Measurements from ENCODE around the gene OR2V1. TPM values are rescaled to one million over a fixed set of nuclear protein-coding genes. Genes with fewer than 3 reads are reported as not detected.

OR2V1 gene
- total RNA-seq, result not detected in 2 replicates

GRCh38 chr5:181130832-181131496, at the start of gene OR2V1:
OR2V1 (minus strand) TSS chr5:181131169; CDS start chr5:181125304, 5,865 bp downstream.

GRCh38 chr5:181146927-181147636, 16.1 kb upstream of the OR2V1 start, which contains the start of gene OR2V2:
OR2V2 (plus strand) TSS chr5:181147586; CDS start chr5:181154943, 7,357 bp downstream.

Other genes with a start within 250 kb of the OR2V1 start
- not detected in 2 replicates for gene BTNL8, start 232.0 kb downstream of the OR2V1 start, total RNA-seq
- gene BTNL3, start 142.3 kb downstream of the OR2V1 start, total RNA-seq, result not detected in 2 replicates
- not detected in 2 replicates for gene BTNL9, start 90.9 kb downstream of the OR2V1 start, total RNA-seq
- gene OR2V2, start 16.4 kb upstream of the OR2V1 start, total RNA-seq, result not detected in 2 replicates
- gene TRIM7, start 74.0 kb upstream of the OR2V1 start, total RNA-seq, result 1.2 and 3.2 TPM in 2 replicates
- 14.4 and 16.0 TPM in 2 replicates for gene TRIM41, start 92.1 kb upstream of the OR2V1 start, total RNA-seq
- 3,991 and 4,437 TPM in 2 replicates for gene RACK1, start 112.7 kb upstream of the OR2V1 start, total RNA-seq
- gene TRIM52, start 130.0 kb upstream of the OR2V1 start, total RNA-seq, result 6.8 and 10.6 TPM in 2 replicates
- gene OR4F3, start 236.1 kb upstream of the OR2V1 start, total RNA-seq, result 0.20 TPM in 2 replicates